Fibroblast of lung (primary cell): ENCODE measurements around the gene KCNN3.

Experiments used
- CTCF ChIP-seq, 2 donors: IDR thresholded peaks in 1 of 2; conservative IDR thresholded peaks in 1 of 2; 1 replicate in 1 of 2; 2 replicates in 1 of 2; pipeline ENCODE4 v1.5.1; 2011 to 2012; ENCODE audit warnings: low read length in 2 of 2, control low read depth in 1 of 2, inconsistent platforms in 1 of 2, low read depth in 1 of 2, mild to moderate bottlenecking in 1 of 2
- EZH2 ChIP-seq: IDR thresholded peaks from 2 replicates; pipeline ENCODE4 v1.5.1; 2012; ENCODE audit warnings: low read length, control low read depth, mild to moderate bottlenecking; ENCODE audit errors: missing control alignments

- no peak for TF ChIP-seq CTCF (conservative IDR thresholded peaks at IDR 0.05 in 1 of 2, IDR thresholded peaks at IDR 0.05 in 1 of 2; ENCODE audit: low read depth in 1 of 2, low read length in 2 of 2)
- TF ChIP-seq EZH2, result no peak
Observed at GRCh38 chr1:154706851-154707250, 163.2 kb downstream of the KCNN3 start.
